ENCODE measurements around the gene BRINP2. TPM values are rescaled to one million over a fixed set of nuclear protein-coding genes. Genes with fewer than 3 reads are reported as not detected.

BRINP2 gene
- total and polyA plus RNA-seq, 2 of the 8 experiments (the other 6 are each of a cell fraction or from before 2014, with no cell fraction given), result 0.39 to 0.42 TPM

GRCh38 chr1:177247623-177248176, 76.9 kb downstream of the BRINP2 start:
- Histone ChIP-seq H2BK15ac (ENCODE audit: low read length) (no peak overlapping the region), H2AK5ac (ENCODE audit: low read depth, low read length) (no peak overlapping the region), H4K20me1 (replicated peaks in 1 of 2; ENCODE audit: control insufficient read depth in 1 of 2, insufficient read depth in 2 of 2, low read length in 2 of 2) (no peaks in the 10 kb centered on the region), H3K4me2 (ENCODE audit: insufficient read depth in 1 of 2, low read depth in 2 of 2, low read length in 2 of 2) (no peak overlapping the region), H3K56ac (replicated peaks; ENCODE audit: insufficient read length, low read depth, low read length) (no peak overlapping the region), H2BK120ac (replicated peaks; ENCODE audit: low read depth, low read length) (no peak overlapping the region), H2BK5ac (ENCODE audit: low read depth, low read length) (no peak overlapping the region), H3K27me3 (replicated peaks in 1 of 4; ENCODE audit: control insufficient read depth in 3 of 4, extremely low read depth in 1 of 4, insufficient read depth in 3 of 4, low read length in 3 of 4) (no peaks in the 10 kb centered on the region), H3K18ac (ENCODE audit: extremely low read depth, low read length) (no peak overlapping the region), H3K4ac (replicated peaks; ENCODE audit: insufficient read length, low read depth, low read length) (no peak overlapping the region), H3K9ac (replicated peaks in 1 of 4; ENCODE audit: extremely low read depth in 1 of 4, low read depth in 3 of 4, low read length in 3 of 4) (no peak overlapping the region), H3K79me1 (ENCODE audit: low read depth, low read length) (no peaks in the 10 kb centered on the region), H3K9me3 (ENCODE audit: insufficient read depth in 2 of 2, low read depth in 1 of 2, low read length in 1 of 2) (no peaks in the 10 kb centered on the region), H3K27ac (ENCODE audit: low read depth, low read length) (no peak overlapping the region), H3K23me2 (ENCODE audit: low read depth, low read length) (no peaks in the 10 kb centered on the region; the same call in 1 of the 2 replicates), H4K91ac (replicated peaks; ENCODE audit: insufficient read length, low read length) (no peak overlapping the region), H4K5ac (ENCODE audit: insufficient read length, low read depth, low read length) (no peak overlapping the region), H3K4me1 (replicated peaks in 1 of 4; ENCODE audit: control insufficient read depth in 3 of 4, insufficient read depth in 4 of 4, low read length in 3 of 4) (no peaks in the 10 kb centered on the region; a peak in 3 of 7 replicates), H3K79me2 (ENCODE audit: control insufficient read depth in 1 of 2, insufficient read depth in 2 of 2, low read length in 2 of 2) (no peaks in the 10 kb centered on the region), H3K4me3 (ENCODE audit: extremely low read depth in 1 of 4, insufficient read depth in 2 of 4, low read depth in 3 of 4, low read length in 4 of 4) (no peak overlapping the region), H2AFZ (ENCODE audit: low read length) (no peak overlapping the region), H2BK12ac (ENCODE audit: low read depth, low read length) (no peak overlapping the region), H2BK20ac (ENCODE audit: low read length) (no peak overlapping the region), H3K36me3 (ENCODE audit: control insufficient read depth in 2 of 4, insufficient read depth in 4 of 4, low read length in 3 of 4) (no peaks in the 10 kb centered on the region), H3K23ac (ENCODE audit: insufficient read length) (no peak overlapping the region), H3K14ac (ENCODE audit: insufficient read length) (no peak overlapping the region), H4K8ac (ENCODE audit: extremely low read depth, insufficient read depth, low read length) (no peak overlapping the region)
- CTCF ChIA-PET (ENCODE audit: partially characterized antibody), result interaction anchor here (1.1 kb wide), 1 partner anchor 22 kb away, joined by 3 read pairs; no protein-coding TSS in a partner anchor
- DNase-seq (ENCODE audit: low read depth in 1 of 2, low spot score in 2 of 2) (no peak), FAIRE-seq (no peak)
- POLR2A ChIA-PET (ENCODE audit: partially characterized antibody), result no interaction called here
- 82% methylated on average over 9 of the region's 9 CpGs; no CpG with 5 or more reads in 1 of the 2 experiments for WGBS, 2 experiments (ENCODE audit: extremely low coverage in 1 of 2, insufficient coverage in 1 of 2, insufficient read length in 1 of 2, insufficient replicate concordance in 2 of 2, low coverage in 1 of 2, low lambda C conversion rate in 2 of 2, missing lambda C conversion rate in 1 of 2)
- TF ChIP-seq SIX5 (IDR thresholded peaks at IDR 0.05; ENCODE audit: low read depth, low read length) (no peak), EZH2 (IDR thresholded peaks at IDR 0.05; ENCODE audit: low read depth, low read length, severe bottlenecking) (no peak), SIN3A (conservative IDR thresholded peaks at IDR 0.05 in 1 of 2, IDR thresholded peaks at IDR 0.05 in 1 of 2; ENCODE audit: low read depth in 1 of 2, low read length in 2 of 2) (no peak)

Measured in H1 (cell line).